Fibroblast of lung (primary cell): ENCODE results near the gene SIT1. TPM values are rescaled to one million over a fixed set of nuclear protein-coding genes. Genes with fewer than 3 reads are reported as not detected.

Experiments
- DNase-seq, 2 donors: peaks; one replicate each; pipeline versions ENCODE4 v3.0.0 to v3.0.0-alpha.2; 2010; ENCODE audit warnings: low read depth in 2 of 2
- H2AFZ ChIP-seq: 2 replicates; pipeline ENCODE4 v1.5.1; 2012; ENCODE audit warnings: low read length, control low read depth, inconsistent platforms
- H3K27ac ChIP-seq: 2 replicates; pipeline ENCODE4 v1.5.1; 2011; ENCODE audit warnings: low read length, control low read depth; ENCODE audit not compliant: insufficient read depth
- H3K27me3 ChIP-seq: 2 replicates; pipeline ENCODE4 v1.5.1; 2011; ENCODE audit warnings: mild to moderate bottlenecking, low read length; ENCODE audit not compliant: control insufficient read depth, insufficient read depth
- H3K36me3 ChIP-seq: 2 replicates; pipeline ENCODE4 v1.5.1; 2011; ENCODE audit warnings: low read length; ENCODE audit not compliant: control insufficient read depth, insufficient read depth
- H3K4me1 ChIP-seq: 2 replicates; pipeline ENCODE4 v1.5.1; 2011; ENCODE audit warnings: low read length; ENCODE audit not compliant: control insufficient read depth, insufficient read depth; ENCODE audit errors: extremely low read depth
- H3K4me2 ChIP-seq: 2 replicates; pipeline ENCODE4 v1.5.1; 2011; ENCODE audit warnings: low read length, control low read depth; ENCODE audit not compliant: insufficient read depth; ENCODE audit errors: extremely low read depth
- H3K4me3 ChIP-seq, 4 experiments: fragments of 200-600 bp in 1 of 4; sonication (generic) in 1 of 4; replicated peaks in 1 of 4; 2 replicates each; pipeline ENCODE4 v1.5.1; 2011 to 2016; ENCODE audit warnings: low read length in 4 of 4, low read depth in 3 of 4, mild to moderate bottlenecking in 3 of 4, control low read depth in 2 of 4, inconsistent platforms in 1 of 4, mixed read lengths in 1 of 4; ENCODE audit not compliant: insufficient read depth in 1 of 4; ENCODE audit errors: control extremely low read depth in 1 of 4
- H3K79me2 ChIP-seq: 2 replicates; pipeline ENCODE4 v1.5.1; 2012; ENCODE audit warnings: mild to moderate bottlenecking, low read length, inconsistent platforms; ENCODE audit not compliant: control insufficient read depth, insufficient read depth
- H3K9ac ChIP-seq: 2 replicates; pipeline ENCODE4 v1.5.1; 2011; ENCODE audit warnings: mild to moderate bottlenecking, low read length, control low read depth; ENCODE audit not compliant: insufficient read depth
- H3K9me3 ChIP-seq: 2 replicates; pipeline ENCODE4 v1.5.1; 2012; ENCODE audit warnings: low read depth, low read length; ENCODE audit not compliant: control insufficient read depth, insufficient read depth
- H4K20me1 ChIP-seq: 2 replicates; pipeline ENCODE4 v1.5.1; 2011; ENCODE audit warnings: low read length; ENCODE audit not compliant: control insufficient read depth, insufficient read depth; ENCODE audit errors: extremely low read depth
- CTCF ChIP-seq, 2 donors: IDR thresholded peaks in 1 of 2; conservative IDR thresholded peaks in 1 of 2; 1 replicate in 1 of 2; 2 replicates in 1 of 2; pipeline ENCODE4 v1.5.1; 2011 to 2012; ENCODE audit warnings: low read length in 2 of 2, control low read depth in 1 of 2, inconsistent platforms in 1 of 2, low read depth in 1 of 2, mild to moderate bottlenecking in 1 of 2
- EZH2 ChIP-seq: IDR thresholded peaks from 2 replicates; pipeline ENCODE4 v1.5.1; 2012; ENCODE audit warnings: low read length, control low read depth, mild to moderate bottlenecking; ENCODE audit errors: missing control alignments
- polyA plus RNA-seq, 2 donors: library from polyadenylated mRNA; depleted of rRNA in 1 of 2; stranded (reverse) in 1 of 2; unstranded in 1 of 2; fragments of >200 nt; gene quantifications; 2 replicates each; pipeline ENCODE4 v1.2.1, GENCODE V29; 2011 to 2012; ENCODE audit warnings: missing spikeins in 1 of 2
- total RNA-seq: library from RNA; depleted of rRNA; stranded (reverse); fragments of >200 nt; gene quantifications from 2 replicates; pipeline ENCODE4 v1.2.1, GENCODE V29; 2014

Gene SIT1
- total and polyA plus RNA-seq, 2 donors (not counting 1 experiment from before 2014, with no cell fraction given): 0.17 TPM; not detected in 1

- peak; percentile 70 to 88 for DNase-seq
- peak within 1 kb of the TSS; percentile 97 for H3K4me2 ChIP-seq
- peak within 1 kb of the TSS; percentile 53 to 82 (median 74) for H3K4me3 ChIP-seq
- peak within 1 kb of the TSS; percentile 83 for H2AFZ ChIP-seq
- no peaks in the 10 kb centered on the region for H4K20me1 ChIP-seq
- peaks cover 13% of the 10 kb centered on the region for H3K4me1 ChIP-seq
- peaks cover 14% of the 10 kb centered on the region for H3K79me2 ChIP-seq
- no peaks in the 10 kb centered on the region for H3K27me3 ChIP-seq
- no peak for TF ChIP-seq EZH2
- TF ChIP-seq CTCF (conservative IDR thresholded peaks at IDR 0.05 in 1 of 2, IDR thresholded peaks at IDR 0.05 in 1 of 2; ENCODE audit: low read depth in 1 of 2, low read length in 2 of 2): peak; percentile 33 to 36
- H3K36me3 ChIP-seq: peaks cover 2% of the 10 kb centered on the region
- H3K9ac ChIP-seq: peak within 1 kb of the TSS; percentile 97
- no peaks in the 10 kb centered on the region for H3K9me3 ChIP-seq
- H3K27ac ChIP-seq: peak within 1 kb of the TSS; percentile 97
Observed at GRCh38 chr9:35658137-35658967, 7.6 kb upstream of the SIT1 start, which contains the start of gene CCDC107. TSS of gene CCDC107 (plus strand) at chr9:35658292. CDS start at chr9:35658380, 88 bp downstream.

- H3K79me2 ChIP-seq: peaks cover 14% of the 10 kb centered on the region
- H2AFZ ChIP-seq: peak within 1 kb of the TSS; percentile 83
- H3K27me3 ChIP-seq: no peaks in the 10 kb centered on the region
- peak within 1 kb of the TSS; percentile 97 for H3K9ac ChIP-seq
- no peaks in the 10 kb centered on the region for H3K9me3 ChIP-seq
- H4K20me1 ChIP-seq: no peaks in the 10 kb centered on the region
- H3K4me2 ChIP-seq: peak within 1 kb of the TSS; percentile 97
- H3K36me3 ChIP-seq: peaks cover 2% of the 10 kb centered on the region
- TF ChIP-seq EZH2 (no peak), CTCF (conservative IDR thresholded peaks at IDR 0.05 in 1 of 2, IDR thresholded peaks at IDR 0.05 in 1 of 2; ENCODE audit: low read depth in 1 of 2, low read length in 2 of 2) (peak in 1 of 2 donors; percentile 34)
- H3K27ac ChIP-seq: peak within 1 kb of the TSS; percentile 97
- peak within 1 kb of the TSS; percentile 53 to 82 (median 74) for H3K4me3 ChIP-seq
- peaks cover 13% of the 10 kb centered on the region for H3K4me1 ChIP-seq
- peak; percentile 99 to 100 for DNase-seq
Observed at GRCh38 chr9:35657546-35658136, 6.9 kb upstream of the SIT1 start, which contains the start of gene RMRP. TSS of gene RMRP (minus strand) at chr9:35658019.
